Neural progenitor cell (in vitro differentiated cells): Measurements from ENCODE around the gene SBF2. TPM values are rescaled to one million over a fixed set of nuclear protein-coding genes. Genes with fewer than 3 reads are reported as not detected.

ENCODE experiments used
- DNase-seq: peaks from one replicate; pipeline ENCODE4 v3.0.0-alpha.2; 2016; ENCODE audit warnings: low spot score
- H2AFZ ChIP-seq: fragments of 200-600 bp; sonication (generic); replicated peaks from 2 replicates; pipeline ENCODE4 v1.6.1; 2016; ENCODE audit warnings: antibody characterized with exemption
- H3F3A ChIP-seq: fragments of 200-600 bp; sonication (generic); 2 replicates; pipeline ENCODE4 v1.6.1; 2016; ENCODE audit warnings: antibody characterized with exemption, low read depth
- H3K27ac ChIP-seq: fragments of 200-600 bp; sonication (generic); 2 replicates; pipeline ENCODE4 v1.5.1; 2016; ENCODE audit warnings: mild to moderate bottlenecking
- H3K27me3 ChIP-seq: fragments of 200-600 bp; sonication (generic); 2 replicates; pipeline ENCODE4 v1.6.1; 2016; ENCODE audit warnings: mild to moderate bottlenecking, moderate library complexity
- H3K36me3 ChIP-seq: fragments of 200-600 bp; sonication (generic); 2 replicates; pipeline ENCODE4 v1.5.1; 2016
- H3K4me1 ChIP-seq: fragments of 200-600 bp; sonication (generic); 2 replicates; pipeline ENCODE4 v1.6.1; 2016; ENCODE audit warnings: mixed run types
- H3K4me2 ChIP-seq: fragments of 200-600 bp; sonication (generic); 2 replicates; pipeline ENCODE4 v1.6.1; 2016
- H3K4me3 ChIP-seq: fragments of 200-600 bp; sonication (generic); 2 replicates; pipeline ENCODE4 v1.5.1; 2016
- H3K79me2 ChIP-seq: fragments of 200-600 bp; sonication (generic); 2 replicates; pipeline ENCODE4 v1.6.1; 2016; ENCODE audit warnings: low read depth
- H3K9ac ChIP-seq: fragments of 200-600 bp; sonication (generic); 2 replicates; pipeline ENCODE4 v1.6.1; 2016
- H3K9me3 ChIP-seq: fragments of 200-600 bp; sonication (generic); 2 replicates; pipeline ENCODE4 v1.5.1; 2016; ENCODE audit warnings: low read depth
- H4K20me1 ChIP-seq: fragments of 200-600 bp; sonication (generic); 2 replicates; pipeline ENCODE4 v1.6.1; 2016; ENCODE audit warnings: low read depth
- H3K27ac Mint-ChIP-seq: 3 replicates; pipeline ENCODE4 v1.8.0; 2021; ENCODE audit warnings: mixed read lengths
- H3K27me3 Mint-ChIP-seq: 2 replicates; pipeline ENCODE4 v1.8.0; 2022; ENCODE audit warnings: low read depth, mild to moderate bottlenecking, inconsistent platforms, moderate library complexity, mixed read lengths; ENCODE audit not compliant: insufficient read depth
- H3K36me3 Mint-ChIP-seq: 3 replicates; pipeline ENCODE4 v1.8.0; 2021; ENCODE audit warnings: mixed read lengths
- H3K4me1 Mint-ChIP-seq: 3 replicates; pipeline ENCODE4 v1.8.0; 2021; ENCODE audit warnings: mixed read lengths
- H3K4me3 Mint-ChIP-seq: 3 replicates; pipeline ENCODE4 v1.8.0; 2021; ENCODE audit warnings: mild to moderate bottlenecking, moderate library complexity, mixed read lengths
- H3K9me3 Mint-ChIP-seq: 3 replicates; pipeline ENCODE4 v1.8.0; 2020; ENCODE audit warnings: mixed read lengths
- CTCF ChIP-seq: fragments of 200-600 bp; sonication (generic); IDR thresholded peaks from 2 replicates; pipeline ENCODE4 v1.5.1; 2017; ENCODE audit warnings: antibody characterized with exemption, mild to moderate bottlenecking
- EZH2 ChIP-seq: fragments of 200-600 bp; sonication (generic); IDR thresholded peaks from 2 replicates; pipeline ENCODE4 v1.6.1; 2017; ENCODE audit warnings: antibody characterized with exemption, mild to moderate bottlenecking, moderate library complexity
- EZH2phosphoT487 ChIP-seq: fragments of 200-600 bp; sonication (generic); IDR thresholded peaks from 2 replicates; pipeline ENCODE4 v1.6.1; 2017; ENCODE audit warnings: antibody characterized with exemption
- total RNA-seq: library from RNA; depleted of rRNA; stranded (reverse); fragments of >200 nt; gene quantifications from 2 replicates; pipeline ENCODE4 v1.2.3, GENCODE V29; 2015; ENCODE audit warnings: low replicate concordance

Gene SBF2
- total RNA-seq, 1 donor from 2014 or later: 48.2 TPM

GRCh38 chr11:9982796-9983579 is 311.0 kb downstream of the SBF2 start:
- Histone ChIP-seq H3F3A (peaks cover 9% of the 10 kb centered on the region), H3K4me3 (no peak overlapping the region), H4K20me1 (no peaks in the 10 kb centered on the region), H2AFZ (no peak overlapping the region), H3K4me2 (no peak overlapping the region), H3K9me3 (no peaks in the 10 kb centered on the region), H3K36me3 (no peaks in the 10 kb centered on the region), H3K27me3 (no peaks in the 10 kb centered on the region), H3K79me2 (no peaks in the 10 kb centered on the region), H3K9ac (no peak overlapping the region), H3K27ac (peak overlapping the region; percentile 11), H3K4me1 (peaks cover 16% of the 10 kb centered on the region)
- Mint-ChIP-seq H3K9me3 (peaks cover 2% of the 10 kb centered on the region), H3K27ac (peak overlapping the region; percentile 77), H3K4me1 (peaks cover 9% of the 10 kb centered on the region), H3K36me3 (peaks cover 44% of the 10 kb centered on the region), H3K27me3 (peaks cover 5% of the 10 kb centered on the region), H3K4me3 (no peak overlapping the region)
- DNase-seq: peak; percentile 32
- TF ChIP-seq CTCF: no peak
- no peak for TF ChIP-seq EZH2
- TF ChIP-seq EZH2phosphoT487: no peak

- H3K4me3 Mint-ChIP-seq: no peak overlapping the region
- peaks cover 4% of the 10 kb centered on the region for H3K27me3 Mint-ChIP-seq
Observed at GRCh38 chr11:9982127-9982795, 311.8 kb downstream of the SBF2 start.

GRCh38 chr11:9980931-9981330 is 313.1 kb downstream of the SBF2 start:
- Mint-ChIP-seq H3K4me1 (peaks cover 9% of the 10 kb centered on the region), H3K4me3 (no peak overlapping the region), H3K27me3 (peaks cover 4% of the 10 kb centered on the region), H3K27ac (no peak overlapping the region), H3K36me3 (peaks cover 27% of the 10 kb centered on the region), H3K9me3 (no peaks in the 10 kb centered on the region)
- Histone ChIP-seq H3K9me3 (no peaks in the 10 kb centered on the region), H3K27me3 (no peaks in the 10 kb centered on the region), H4K20me1 (no peaks in the 10 kb centered on the region), H3K4me3 (no peak overlapping the region), H2AFZ (no peak overlapping the region), H3K79me2 (no peaks in the 10 kb centered on the region), H3K27ac (no peak overlapping the region), H3K4me1 (peaks cover 16% of the 10 kb centered on the region), H3K36me3 (no peaks in the 10 kb centered on the region), H3K9ac (no peak overlapping the region), H3K4me2 (no peak overlapping the region), H3F3A (peaks cover 9% of the 10 kb centered on the region)
- TF ChIP-seq CTCF (no peak), EZH2 (no peak), EZH2phosphoT487 (no peak)
- no peak for DNase-seq

More at GRCh38 chr11:9982127-9982795, 311.8 kb downstream of the SBF2 start:
- Histone ChIP-seq H4K20me1 (no peaks in the 10 kb centered on the region), H2AFZ (no peak overlapping the region), H3K27me3 (no peaks in the 10 kb centered on the region), H3K9ac (no peak overlapping the region), H3K4me2 (no peak overlapping the region), H3K4me3 (no peak overlapping the region), H3K27ac (peak overlapping the region; percentile 11), H3F3A (peaks cover 9% of the 10 kb centered on the region), H3K4me1 (peaks cover 16% of the 10 kb centered on the region), H3K79me2 (no peaks in the 10 kb centered on the region), H3K36me3 (no peaks in the 10 kb centered on the region), H3K9me3 (no peaks in the 10 kb centered on the region)
- Mint-ChIP-seq H3K36me3 (peaks cover 37% of the 10 kb centered on the region), H3K27ac (peak overlapping the region; percentile 77), H3K9me3 (peaks cover 2% of the 10 kb centered on the region), H3K4me1 (peaks cover 9% of the 10 kb centered on the region)
- DNase-seq: no peak
- TF ChIP-seq EZH2 (no peak), CTCF (no peak), EZH2phosphoT487 (no peak)
